Measurements from ENCODE around the gene MROH8.

The MROH8 gene

DNA sequence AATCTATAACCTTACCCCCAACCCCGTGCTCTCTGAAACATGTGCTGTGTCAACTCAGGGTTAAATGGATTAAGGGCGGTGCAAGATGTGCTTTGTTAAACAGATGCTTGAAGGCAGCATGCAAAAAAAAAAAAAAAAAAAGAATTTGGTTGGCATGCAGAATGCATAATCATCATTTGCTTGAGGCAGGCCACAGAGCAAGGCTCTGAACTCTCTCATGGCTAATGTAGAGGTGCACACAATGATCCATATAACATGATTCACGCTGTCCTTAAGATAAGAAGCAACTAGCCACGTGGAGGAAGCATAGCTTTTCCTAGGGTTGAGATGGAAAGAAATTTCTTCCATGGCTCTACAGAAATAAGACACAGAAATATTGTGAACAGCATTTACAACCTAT, 27.8 kb downstream of the MROH8 start:
- TF ChIP-seq POLR2AphosphoS5 (IDR thresholded peaks at IDR 0.05; ENCODE audit: low read depth, low read length) (no peak), SIN3A (IDR thresholded peaks at IDR 0.05; ENCODE audit: borderline replicate concordance, insufficient read depth, low read length) (no peak), FOXP2 (optimal IDR thresholded peaks at IDR 0.05; ENCODE audit: borderline replicate concordance, extremely low read depth, extremely low read length, insufficient read depth) (no peak), TAF1 (IDR thresholded peaks at IDR 0.05; ENCODE audit: borderline replicate concordance, insufficient read depth, low read length) (no peak)
- TF ChIP-seq, protein P1, sequence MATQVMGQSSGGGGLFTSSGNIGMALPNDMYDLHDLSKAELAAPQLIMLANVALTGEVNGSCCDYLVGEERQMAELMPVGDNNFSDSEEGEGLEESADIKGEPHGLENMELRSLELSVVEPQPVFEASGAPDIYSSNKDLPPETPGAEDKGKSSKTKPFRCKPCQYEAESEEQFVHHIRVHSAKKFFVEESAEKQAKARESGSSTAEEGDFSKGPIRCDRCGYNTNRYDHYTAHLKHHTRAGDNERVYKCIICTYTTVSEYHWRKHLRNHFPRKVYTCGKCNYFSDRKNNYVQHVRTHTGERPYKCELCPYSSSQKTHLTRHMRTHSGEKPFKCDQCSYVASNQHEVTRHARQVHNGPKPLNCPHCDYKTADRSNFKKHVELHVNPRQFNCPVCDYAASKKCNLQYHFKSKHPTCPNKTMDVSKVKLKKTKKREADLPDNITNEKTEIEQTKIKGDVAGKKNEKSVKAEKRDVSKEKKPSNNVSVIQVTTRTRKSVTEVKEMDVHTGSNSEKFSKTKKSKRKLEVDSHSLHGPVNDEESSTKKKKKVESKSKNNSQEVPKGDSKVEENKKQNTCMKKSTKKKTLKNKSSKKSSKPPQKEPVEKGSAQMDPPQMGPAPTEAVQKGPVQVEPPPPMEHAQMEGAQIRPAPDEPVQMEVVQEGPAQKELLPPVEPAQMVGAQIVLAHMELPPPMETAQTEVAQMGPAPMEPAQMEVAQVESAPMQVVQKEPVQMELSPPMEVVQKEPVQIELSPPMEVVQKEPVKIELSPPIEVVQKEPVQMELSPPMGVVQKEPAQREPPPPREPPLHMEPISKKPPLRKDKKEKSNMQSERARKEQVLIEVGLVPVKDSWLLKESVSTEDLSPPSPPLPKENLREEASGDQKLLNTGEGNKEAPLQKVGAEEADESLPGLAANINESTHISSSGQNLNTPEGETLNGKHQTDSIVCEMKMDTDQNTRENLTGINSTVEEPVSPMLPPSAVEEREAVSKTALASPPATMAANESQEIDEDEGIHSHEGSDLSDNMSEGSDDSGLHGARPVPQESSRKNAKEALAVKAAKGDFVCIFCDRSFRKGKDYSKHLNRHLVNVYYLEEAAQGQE (IDR thresholded peaks at IDR 0.05; ENCODE audit: insufficient read depth in 1 of 2, low read depth in 2 of 2, low read length in 2 of 2) = no peak

DNA sequence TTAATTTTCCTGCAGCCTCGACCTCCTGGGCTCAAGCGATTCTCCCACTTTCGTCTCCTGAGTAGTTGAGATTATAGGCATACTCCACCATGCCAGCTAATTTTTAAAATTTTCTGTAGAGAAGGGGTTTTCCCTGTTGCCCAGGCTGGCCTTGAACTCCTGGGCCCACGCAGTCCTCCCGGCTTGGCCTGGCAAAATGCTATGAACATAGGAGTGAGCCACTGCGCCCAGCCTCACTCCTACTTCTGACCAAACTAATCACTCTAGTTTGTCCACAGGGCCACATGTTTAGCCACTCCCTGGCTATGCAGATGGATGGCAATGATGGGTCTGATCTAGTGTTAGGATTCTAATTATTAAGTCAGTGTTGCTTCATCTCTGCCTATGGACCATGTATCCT, 32.1 kb downstream of the MROH8 start:
- TF ChIP-seq TAF1 (IDR thresholded peaks at IDR 0.05; ENCODE audit: borderline replicate concordance, insufficient read depth, low read length) = no peak
- TF ChIP-seq FOXP2 (optimal IDR thresholded peaks at IDR 0.05; ENCODE audit: borderline replicate concordance, extremely low read depth, extremely low read length, insufficient read depth) = no peak
- TF ChIP-seq, protein P1 (IDR thresholded peaks at IDR 0.05; ENCODE audit: insufficient read depth in 1 of 2, low read depth in 2 of 2, low read length in 2 of 2) = no peak
- no peak for TF ChIP-seq SIN3A (IDR thresholded peaks at IDR 0.05; ENCODE audit: borderline replicate concordance, insufficient read depth, low read length)
- no peak for TF ChIP-seq POLR2AphosphoS5 (IDR thresholded peaks at IDR 0.05; ENCODE audit: low read depth, low read length)

DNA sequence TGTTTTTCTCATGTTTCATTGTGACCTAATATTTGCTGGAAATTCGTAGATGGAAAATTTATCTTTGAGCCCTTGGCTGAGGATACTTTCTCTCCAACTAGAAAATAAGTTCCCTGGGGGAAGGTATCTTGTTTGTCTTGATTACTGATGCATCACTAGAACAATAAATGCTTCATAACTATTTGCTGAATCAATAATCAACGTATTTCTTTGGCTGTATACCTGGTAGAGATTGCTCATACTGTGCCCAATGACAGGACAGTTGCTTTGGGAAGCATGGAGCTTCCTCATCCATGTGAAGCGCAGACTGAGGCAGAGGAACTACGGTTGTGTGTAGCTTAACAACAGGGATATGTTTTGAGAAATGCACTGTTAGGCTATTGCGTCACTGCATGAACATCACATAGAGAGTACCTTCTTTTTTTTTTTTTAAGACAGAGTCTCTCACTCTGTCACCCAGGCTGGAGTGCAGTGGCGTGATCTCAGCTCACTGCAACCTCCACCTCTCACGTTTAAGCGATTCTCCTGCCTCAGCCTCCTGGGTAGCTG, 34.4 kb downstream of the MROH8 start:
- TF ChIP-seq SIN3A (IDR thresholded peaks at IDR 0.05; ENCODE audit: borderline replicate concordance, insufficient read depth, low read length) = no peak
- TF ChIP-seq TAF1 (IDR thresholded peaks at IDR 0.05; ENCODE audit: borderline replicate concordance, insufficient read depth, low read length) = no peak
- TF ChIP-seq, protein P1 (IDR thresholded peaks at IDR 0.05; ENCODE audit: insufficient read depth in 1 of 2, low read depth in 2 of 2, low read length in 2 of 2) = no peak
- no peak for TF ChIP-seq POLR2AphosphoS5 (IDR thresholded peaks at IDR 0.05; ENCODE audit: low read depth, low read length)
- TF ChIP-seq FOXP2 (optimal IDR thresholded peaks at IDR 0.05; ENCODE audit: borderline replicate concordance, extremely low read depth, extremely low read length, insufficient read depth) = no peak

DNA sequence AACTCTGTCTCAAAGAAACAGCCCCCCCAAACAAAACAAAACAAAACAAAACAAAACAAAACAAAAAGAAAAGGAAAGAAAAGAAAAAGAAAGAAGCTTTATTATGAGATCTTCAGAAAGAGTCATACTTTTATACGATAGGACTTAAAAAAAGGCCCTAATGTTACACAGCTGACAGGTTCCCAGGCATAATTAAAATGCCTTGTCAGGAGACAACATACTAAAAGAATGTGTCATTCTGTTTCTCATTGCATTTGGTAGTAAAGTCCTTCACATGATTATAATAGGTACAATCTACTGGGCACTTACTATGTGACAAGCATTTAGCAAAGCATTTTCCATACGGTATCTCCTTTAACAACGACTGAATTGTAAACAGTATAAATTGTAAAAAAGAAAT, 36.6 kb downstream of the MROH8 start:
- no peak for TF ChIP-seq TAF1 (IDR thresholded peaks at IDR 0.05; ENCODE audit: borderline replicate concordance, insufficient read depth, low read length)
- no peak for TF ChIP-seq FOXP2 (optimal IDR thresholded peaks at IDR 0.05; ENCODE audit: borderline replicate concordance, extremely low read depth, extremely low read length, insufficient read depth)
- TF ChIP-seq, protein P1 (IDR thresholded peaks at IDR 0.05; ENCODE audit: insufficient read depth in 1 of 2, low read depth in 2 of 2, low read length in 2 of 2) = no peak
- no peak for TF ChIP-seq SIN3A (IDR thresholded peaks at IDR 0.05; ENCODE audit: borderline replicate concordance, insufficient read depth, low read length)
- TF ChIP-seq POLR2AphosphoS5 (IDR thresholded peaks at IDR 0.05; ENCODE audit: low read depth, low read length) = no peak

DNA sequence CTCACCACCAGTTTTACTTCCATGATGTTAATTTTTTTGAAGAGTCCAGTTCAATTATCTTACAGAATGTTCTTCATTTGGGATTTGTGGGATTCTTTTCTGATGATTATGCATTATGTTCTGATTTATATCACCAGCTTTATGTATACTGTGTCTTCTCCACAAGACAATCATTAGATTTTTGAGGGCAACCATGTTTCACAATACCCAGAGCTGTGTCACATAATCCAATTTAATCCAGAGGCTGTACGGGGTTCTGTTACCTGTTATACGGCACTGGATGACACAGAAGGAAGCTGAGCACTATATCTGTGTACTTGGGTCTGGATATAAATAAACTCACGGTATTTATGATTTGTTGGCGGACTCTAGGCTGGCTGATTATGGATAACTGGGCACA, 41.8 kb downstream of the MROH8 start:
- TF ChIP-seq, protein P1 (IDR thresholded peaks at IDR 0.05; ENCODE audit: insufficient read depth in 1 of 2, low read depth in 2 of 2, low read length in 2 of 2) = no peak
- TF ChIP-seq SIN3A (IDR thresholded peaks at IDR 0.05; ENCODE audit: borderline replicate concordance, insufficient read depth, low read length) = no peak
- TF ChIP-seq FOXP2 (optimal IDR thresholded peaks at IDR 0.05; ENCODE audit: borderline replicate concordance, extremely low read depth, extremely low read length, insufficient read depth) = no peak
- no peak for TF ChIP-seq TAF1 (IDR thresholded peaks at IDR 0.05; ENCODE audit: borderline replicate concordance, insufficient read depth, low read length)
- TF ChIP-seq POLR2AphosphoS5 (IDR thresholded peaks at IDR 0.05; ENCODE audit: low read depth, low read length) = no peak
